Lower lobe of right lung (tissue), 2 donors: ENCODE results near the gene TMEM205. TPM values are rescaled to one million over a fixed set of nuclear protein-coding genes. Genes with fewer than 3 reads are reported as not detected.
A peak's percentile ranks its signal among the peaks of the same experiment; 100 is the strongest.

Source experiments
- ATAC-seq, 2 donors: fragments of 200-7000 bp; cut with Tn5 transposase; one replicate each; pipeline ENCODE4 v1.9.1; 2020 to 2022; ENCODE audit warnings: mild to moderate bottlenecking in 2 of 2, moderate library complexity in 2 of 2
- DNase-seq: peaks from one replicate; pipeline ENCODE4 v3.0.0-alpha.2; 2020
- H3K27ac ChIP-seq: fragments of 200-600 bp; one replicate; pipeline ENCODE4 v1.8.0; 2022
- H3K27me3 ChIP-seq: fragments of 200-600 bp; one replicate; pipeline ENCODE4 v1.8.0; 2022; ENCODE audit warnings: low read depth
- H3K36me3 ChIP-seq: fragments of 200-600 bp; one replicate; pipeline ENCODE4 v1.8.0; 2022; ENCODE audit warnings: mild to moderate bottlenecking
- H3K4me1 ChIP-seq: fragments of 200-600 bp; one replicate; pipeline ENCODE4 v1.8.0; 2022
- H3K4me3 ChIP-seq: fragments of 200-600 bp; one replicate; pipeline ENCODE4 v1.8.0; 2022; ENCODE audit warnings: mild to moderate bottlenecking
- H3K9me3 ChIP-seq: fragments of 200-600 bp; one replicate; pipeline ENCODE4 v1.8.0; 2022
- CTCF ChIP-seq: fragments of 200-600 bp; IDR thresholded peaks from one replicate; pipeline ENCODE4 v1.8.0; 2022; ENCODE audit warnings: antibody characterized with exemption, mild to moderate bottlenecking
- intact Hi-C: fragments of 100-400 bp; cut with DNase I; formaldehyde crosslinking; loops from one replicate; pipeline ENCODE4 v1.11.0; 2022
- total RNA-seq: library from RNA; stranded (reverse); fragmentation: NEBNext Ultra II Directional; extraction: Animal tissue kit (Norgen Biotek cat#: 25700); gene quantifications from one replicate; pipeline ENCODE4 v1.2.1, GENCODE V29; 2021
- donor health status: DM: no; HTN: yes; CAD: no; lungs with severe emphysema.

TMEM205 gene
- total RNA-seq, 1 donor from 2014 or later: 65.7 TPM

- Histone ChIP-seq H3K4me1 (peaks cover 73% of the 10 kb centered on the region), H3K9me3 (no peaks in the 10 kb centered on the region), H3K36me3 (peaks cover 12% of the 10 kb centered on the region), H3K27ac (no peak overlapping the region), H3K4me3 (no peak overlapping the region), H3K27me3 (peaks cover 9% of the 10 kb centered on the region)
- TF ChIP-seq CTCF: peak; percentile 67
- ATAC-seq (no peak), DNase-seq (peak; percentile 64)
- intact Hi-C loops: no loop called here
Measured at GRCh38 chr19:11378319-11379189, 32.5 kb upstream of the TMEM205 start.

- intact Hi-C loops: no loop called here
- H3K4me3 ChIP-seq: no peak overlapping the region
Measured at GRCh38 chr19:11377756-11378155, 31.7 kb upstream of the TMEM205 start.

GRCh38 chr19:11377237-11377636 is 31.2 kb upstream of the TMEM205 start:
- peaks cover 12% of the 10 kb centered on the region for H3K36me3 ChIP-seq
- TF ChIP-seq CTCF: no peak
- no peak for ATAC-seq
- intact Hi-C loops: no loop called here
- no peaks in the 10 kb centered on the region for H3K9me3 ChIP-seq
- DNase-seq: no peak
- H3K27me3 ChIP-seq: no peaks in the 10 kb centered on the region
- no peak overlapping the region for H3K4me3 ChIP-seq
- H3K4me1 ChIP-seq: peaks cover 61% of the 10 kb centered on the region
- H3K27ac ChIP-seq: no peak overlapping the region

More at GRCh38 chr19:11377756-11378155, 31.7 kb upstream of the TMEM205 start:
- Histone ChIP-seq H3K9me3 (no peaks in the 10 kb centered on the region), H3K4me1 (peaks cover 66% of the 10 kb centered on the region), H3K27me3 (peaks cover 3% of the 10 kb centered on the region), H3K36me3 (peaks cover 12% of the 10 kb centered on the region), H3K27ac (no peak overlapping the region)
- ATAC-seq (no peak), DNase-seq (no peak)
- no peak for TF ChIP-seq CTCF

DNA sequence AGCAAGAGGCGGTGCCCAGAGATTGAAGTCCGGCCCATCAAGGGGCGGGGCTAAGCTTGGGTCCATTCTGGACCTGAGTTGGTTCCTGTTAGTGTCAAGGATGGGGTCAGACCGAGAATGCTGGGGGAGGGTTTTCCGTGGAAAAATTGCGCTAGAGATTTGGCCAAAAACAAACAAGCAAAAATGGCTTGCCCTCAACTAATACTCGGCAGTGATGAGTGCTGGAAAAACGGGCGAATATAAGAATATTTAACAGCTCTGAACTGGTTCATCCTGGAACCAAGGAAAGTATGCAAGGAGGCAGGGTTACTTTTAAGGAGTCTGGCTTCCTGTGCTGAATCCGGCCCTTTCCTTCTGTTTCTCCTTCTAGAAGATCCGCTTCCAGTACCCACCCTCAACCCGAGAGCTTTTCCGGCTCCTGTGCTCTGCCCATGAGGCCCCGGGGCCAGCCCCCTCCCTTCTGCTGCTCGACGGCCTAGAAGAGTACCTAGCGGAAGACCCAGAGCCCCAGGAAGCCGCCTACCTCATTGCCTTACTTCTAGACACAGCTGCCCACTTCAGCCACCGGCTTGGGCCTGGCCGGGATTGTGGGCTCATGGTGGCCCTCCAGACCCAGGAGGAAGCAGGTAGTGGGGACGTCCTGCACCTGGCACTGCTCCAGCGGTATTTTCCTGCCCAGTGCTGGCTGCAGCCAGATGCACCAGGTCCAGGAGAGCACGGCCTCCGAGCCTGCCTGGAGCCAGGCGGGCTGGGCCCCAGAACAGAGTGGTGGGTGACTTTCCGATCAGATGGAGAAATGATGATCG is 29.3 kb upstream of the TMEM205 start:
- ATAC-seq (peak; percentile 34 to 41), DNase-seq (peak; percentile 81)
- H3K4me3 ChIP-seq: peak overlapping the region; percentile 62
- no peaks in the 10 kb centered on the region for H3K27me3 ChIP-seq
- no peaks in the 10 kb centered on the region for H3K9me3 ChIP-seq
- TF ChIP-seq CTCF: no peak
- H3K27ac ChIP-seq: peak overlapping the region; percentile 89
- intact Hi-C loops: no loop called here
- peaks cover 12% of the 10 kb centered on the region for H3K36me3 ChIP-seq
- peaks cover 48% of the 10 kb centered on the region for H3K4me1 ChIP-seq

DNA sequence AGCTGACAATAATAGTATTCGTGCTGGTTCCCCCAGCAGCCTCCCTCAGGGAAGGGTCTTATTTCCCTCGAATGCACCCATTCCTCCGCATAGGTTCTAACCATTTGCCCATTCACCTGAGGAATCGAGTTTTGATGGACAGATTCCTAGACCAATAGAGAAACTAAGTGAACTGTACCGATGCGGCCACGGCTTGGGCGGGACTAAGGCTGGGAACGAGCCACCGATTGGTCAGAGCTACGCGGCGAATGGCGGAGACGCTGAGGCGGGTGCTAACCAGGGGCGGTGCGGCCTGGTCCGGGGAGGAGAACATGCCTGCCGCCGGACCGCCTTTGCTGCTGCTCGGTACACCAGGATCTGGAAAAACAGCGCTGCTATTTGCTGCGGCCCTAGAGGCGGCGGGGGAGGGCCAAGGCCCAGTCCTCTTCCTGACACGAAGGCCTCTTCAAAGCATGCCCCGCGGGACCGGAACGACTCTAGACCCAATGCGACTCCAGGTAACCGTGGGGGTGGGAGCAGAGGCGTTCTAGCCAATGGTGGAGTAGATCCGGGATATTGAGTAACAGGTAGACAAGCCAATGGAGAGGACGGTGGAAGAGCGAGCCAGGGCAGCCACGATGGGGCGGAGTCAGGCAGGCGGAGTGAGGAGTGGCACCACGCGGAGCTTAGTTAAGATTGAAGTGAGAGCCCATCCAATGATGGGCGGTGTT is 28.5 kb upstream of the TMEM205 start, which contains the start of gene SWSAP1:
SWSAP1 (plus strand) TSS at position 234 of the 710 bp plus-strand sequence; CDS start at position 249, 15 bp downstream.
- peak within 1 kb of the TSS; percentile 89 for H3K27ac ChIP-seq
- H3K36me3 ChIP-seq: peaks cover 12% of the 10 kb centered on the region
- no peaks in the 10 kb centered on the region for H3K9me3 ChIP-seq
- intact Hi-C loops: no loop called here
- DNase-seq: peak; percentile 98
- TF ChIP-seq CTCF: no peak
- no peaks in the 10 kb centered on the region for H3K27me3 ChIP-seq
- H3K4me1 ChIP-seq: peaks cover 42% of the 10 kb centered on the region
- ATAC-seq: peak; percentile 97
- H3K4me3 ChIP-seq: peak within 1 kb of the TSS; percentile 62
